Glutamatergic neuron (in vitro differentiated cells): Measurements from ENCODE around the gene PTPRF. TPM values are rescaled to one million over a fixed set of nuclear protein-coding genes. Genes with fewer than 3 reads are reported as not detected.
A peak's percentile ranks its signal among the peaks of the same experiment; 100 is the strongest.

Experiments
- DNase-seq: peaks from one replicate; pipeline ENCODE4 v3.0.0; 2022
- H3K27ac Mint-ChIP-seq: one replicate; pipeline ENCODE4 v1.8.0; 2020; ENCODE audit warnings: mild to moderate bottlenecking, mixed read lengths, inconsistent platforms; ENCODE audit not compliant: unreplicated experiment
- H3K27me3 Mint-ChIP-seq: one replicate; pipeline ENCODE4 v1.8.0; 2020; ENCODE audit warnings: mild to moderate bottlenecking, moderate library complexity, mixed read lengths, inconsistent platforms; ENCODE audit not compliant: unreplicated experiment
- H3K36me3 Mint-ChIP-seq: one replicate; pipeline ENCODE4 v1.8.0; 2020; ENCODE audit warnings: mild to moderate bottlenecking, mixed read lengths, inconsistent platforms; ENCODE audit not compliant: unreplicated experiment
- H3K4me1 Mint-ChIP-seq: one replicate; pipeline ENCODE4 v1.8.0; 2020; ENCODE audit warnings: mild to moderate bottlenecking, low read depth, mixed read lengths, inconsistent platforms; ENCODE audit not compliant: unreplicated experiment
- H3K4me3 Mint-ChIP-seq: one replicate; pipeline ENCODE4 v1.8.0; 2020; ENCODE audit warnings: mild to moderate bottlenecking, mixed read lengths, inconsistent platforms; ENCODE audit not compliant: unreplicated experiment
- H3K9me3 Mint-ChIP-seq: one replicate; pipeline ENCODE4 v1.8.0; 2020; ENCODE audit warnings: mild to moderate bottlenecking, moderate library complexity, mixed read lengths, inconsistent platforms; ENCODE audit not compliant: unreplicated experiment
- CTCF ChIP-seq: fragments of 200-600 bp; sonication (generic); IDR thresholded peaks from one replicate; pipeline ENCODE4 v1.5.0; 2021; ENCODE audit not compliant: partially characterized antibody, unreplicated experiment
- total RNA-seq: library from RNA; stranded (reverse); fragmentation: NEBNext Ultra II Directional; extraction: Animal tissue kit (Norgen Biotek cat#: 25700); gene quantifications from one replicate; pipeline ENCODE4 v1.2.1, GENCODE V29; 2021; ENCODE audit not compliant: unreplicated experiment

PTPRF gene
- total RNA-seq, 1 donor from 2014 or later = 171 TPM

- Mint-ChIP-seq H3K4me3 (peak overlapping the region; percentile 69), H3K27me3 (no peaks in the 10 kb centered on the region), H3K4me1 (peaks cover 14% of the 10 kb centered on the region), H3K36me3 (no peaks in the 10 kb centered on the region), H3K27ac (no peak overlapping the region), H3K9me3 (peaks cover 11% of the 10 kb centered on the region)
- no peak for TF ChIP-seq CTCF
- DNase-seq = peak; percentile 39
These were observed 122.7 kb downstream of the PTPRF start for GRCh38 chr1:43653339-43653738.

- Mint-ChIP-seq H3K27ac (no peak overlapping the region), H3K4me3 (no peak overlapping the region), H3K36me3 (no peaks in the 10 kb centered on the region), H3K27me3 (no peaks in the 10 kb centered on the region), H3K4me1 (peaks cover 11% of the 10 kb centered on the region), H3K9me3 (peaks cover 11% of the 10 kb centered on the region)
- no peak for DNase-seq
- TF ChIP-seq CTCF = no peak
These were observed 123.2 kb downstream of the PTPRF start for GRCh38 chr1:43653893-43654292.

- Mint-ChIP-seq H3K36me3 (no peaks in the 10 kb centered on the region), H3K27me3 (no peaks in the 10 kb centered on the region), H3K27ac (no peak overlapping the region), H3K4me3 (peak overlapping the region; percentile 38), H3K9me3 (no peaks in the 10 kb centered on the region), H3K4me1 (peaks cover 10% of the 10 kb centered on the region)
- DNase-seq = no peak
- no peak for TF ChIP-seq CTCF
These were observed 125.3 kb downstream of the PTPRF start for GRCh38 chr1:43655953-43656352.

GRCh38 chr1:43659212-43660166 lies 128.8 kb downstream of the PTPRF start:
- Mint-ChIP-seq H3K27me3 (peaks cover 2% of the 10 kb centered on the region), H3K4me3 (no peak overlapping the region), H3K27ac (no peak overlapping the region), H3K4me1 (no peaks in the 10 kb centered on the region), H3K36me3 (no peaks in the 10 kb centered on the region), H3K9me3 (peaks cover 1% of the 10 kb centered on the region)
- DNase-seq = no peak
- no peak for TF ChIP-seq CTCF

GRCh38 chr1:43660355-43660754 lies 129.7 kb downstream of the PTPRF start:
- Mint-ChIP-seq H3K27me3 (peaks cover 2% of the 10 kb centered on the region), H3K27ac (no peak overlapping the region), H3K9me3 (peaks cover 1% of the 10 kb centered on the region), H3K4me1 (no peaks in the 10 kb centered on the region), H3K4me3 (no peak overlapping the region), H3K36me3 (no peaks in the 10 kb centered on the region)
- TF ChIP-seq CTCF = no peak
- no peak for DNase-seq
